ENCODE results near the gene ZC3H13. TPM values are rescaled to one million over a fixed set of nuclear protein-coding genes. Genes with fewer than 3 reads are reported as not detected.

Gene ZC3H13
- total RNA-seq, 1 experiment from 2014 or later, result 378 TPM

DNA sequence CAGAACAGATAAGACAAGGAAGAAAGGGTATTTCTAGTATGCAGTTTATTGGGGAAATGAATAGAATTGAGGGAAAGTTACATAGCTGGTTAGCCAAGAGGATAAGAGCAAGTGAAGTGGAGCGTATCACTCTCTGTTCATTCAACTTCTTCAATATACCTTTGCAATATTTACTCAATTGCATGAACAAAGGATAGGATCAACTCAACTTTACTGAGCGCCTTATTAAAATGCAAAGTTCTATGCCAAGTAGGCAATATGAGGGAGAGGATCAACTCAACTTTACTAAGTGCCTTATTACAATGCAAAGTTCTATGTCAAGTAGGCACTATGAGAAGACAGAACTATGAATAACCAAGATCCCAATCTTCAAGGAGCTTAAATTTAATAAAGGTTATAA lies 43.9 kb downstream of the ZC3H13 start:
- ChIA-PET CTCF (no interaction called here), POLR2A (ENCODE audit: low non-redundant PET) (no interaction called here)
- no TSS peak for BruUV-seq (replicated peaks)
- peak overlapping the region; percentile 48 for H3K27ac ChIP-seq (ENCODE audit: low read depth, low read length, poor library complexity, severe bottlenecking)
- H3K36me3 ChIP-seq (ENCODE audit: insufficient read depth, low read length, poor library complexity, severe bottlenecking), result peaks cover 100% of the 10 kb centered on the region
- no peaks in the 10 kb centered on the region for H3K9me3 ChIP-seq (ENCODE audit: low read depth, low read length, poor library complexity, severe bottlenecking)
- DNase-seq (ENCODE audit: low spot score), result no peak
- H3K27me3 ChIP-seq (replicated peaks; ENCODE audit: insufficient read depth, low read depth, low read length, poor library complexity), result no peaks in the 10 kb centered on the region
- H3K4me1 ChIP-seq (ENCODE audit: insufficient read depth, low read length, poor library complexity, severe bottlenecking), result peaks cover 53% of the 10 kb centered on the region
- no peak for TF ChIP-seq EZH2 (IDR thresholded peaks at IDR 0.05; ENCODE audit: borderline replicate concordance, low read depth, low read length, poor library complexity, severe bottlenecking)
- TF ChIP-seq, protein P1, sequence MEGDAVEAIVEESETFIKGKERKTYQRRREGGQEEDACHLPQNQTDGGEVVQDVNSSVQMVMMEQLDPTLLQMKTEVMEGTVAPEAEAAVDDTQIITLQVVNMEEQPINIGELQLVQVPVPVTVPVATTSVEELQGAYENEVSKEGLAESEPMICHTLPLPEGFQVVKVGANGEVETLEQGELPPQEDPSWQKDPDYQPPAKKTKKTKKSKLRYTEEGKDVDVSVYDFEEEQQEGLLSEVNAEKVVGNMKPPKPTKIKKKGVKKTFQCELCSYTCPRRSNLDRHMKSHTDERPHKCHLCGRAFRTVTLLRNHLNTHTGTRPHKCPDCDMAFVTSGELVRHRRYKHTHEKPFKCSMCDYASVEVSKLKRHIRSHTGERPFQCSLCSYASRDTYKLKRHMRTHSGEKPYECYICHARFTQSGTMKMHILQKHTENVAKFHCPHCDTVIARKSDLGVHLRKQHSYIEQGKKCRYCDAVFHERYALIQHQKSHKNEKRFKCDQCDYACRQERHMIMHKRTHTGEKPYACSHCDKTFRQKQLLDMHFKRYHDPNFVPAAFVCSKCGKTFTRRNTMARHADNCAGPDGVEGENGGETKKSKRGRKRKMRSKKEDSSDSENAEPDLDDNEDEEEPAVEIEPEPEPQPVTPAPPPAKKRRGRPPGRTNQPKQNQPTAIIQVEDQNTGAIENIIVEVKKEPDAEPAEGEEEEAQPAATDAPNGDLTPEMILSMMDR (conservative IDR thresholded peaks at IDR 0.05; ENCODE audit: low read depth, low read length), result no peak
- no peak overlapping the region for H3K4me3 ChIP-seq (ENCODE audit: low read depth, low read length, poor library complexity, severe bottlenecking)
- intact Hi-C loops (cut with micrococcal nuclease; ENCODE audit: unreplicated experiment), result loop anchor here (10.0 kb wide), 1 partner anchor 384 kb away; no protein-coding TSS in a partner anchor

DNA sequence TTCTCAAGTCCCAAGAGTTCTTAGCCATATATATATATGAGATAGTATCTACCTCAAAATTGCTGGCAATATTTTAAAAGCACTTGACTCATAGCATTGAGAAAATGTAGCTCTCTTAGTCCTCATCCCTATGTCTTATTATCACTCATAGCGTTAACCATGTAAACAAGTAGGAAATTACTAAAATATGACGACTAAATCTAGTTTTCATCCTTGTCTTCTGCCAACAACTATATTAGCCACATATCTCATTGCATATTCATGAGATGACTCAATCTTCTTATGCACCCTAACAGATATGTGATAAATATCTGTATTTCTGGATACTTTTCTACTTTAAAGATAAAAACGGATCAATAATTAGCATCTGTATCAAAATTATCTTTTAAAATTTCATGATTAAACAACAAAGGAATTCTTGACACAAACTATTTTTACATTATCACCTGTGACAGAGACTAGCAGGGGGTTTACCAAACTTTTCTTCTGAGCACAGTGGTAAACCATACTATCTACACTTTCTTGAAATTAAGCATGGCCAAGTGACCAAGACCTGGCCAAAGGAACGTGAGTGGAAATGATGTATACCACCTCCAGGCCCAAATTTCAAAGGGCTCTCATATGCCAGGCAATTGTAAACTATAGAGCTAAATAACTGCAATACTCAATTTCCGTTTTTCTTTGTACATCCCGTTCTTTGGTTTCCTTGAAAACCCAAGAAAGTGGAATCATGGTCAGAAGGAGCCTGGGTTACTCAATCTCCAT lies 45.7 kb downstream of the ZC3H13 start:
- peak; percentile 51 for DNase-seq (ENCODE audit: low spot score)
- intact Hi-C loops (cut with micrococcal nuclease; ENCODE audit: unreplicated experiment), result loop anchor here (10.0 kb wide), 1 partner anchor 382 kb away; no protein-coding TSS in a partner anchor
- BruUV-seq (replicated peaks), result no TSS peak
- ChIA-PET POLR2A (ENCODE audit: low non-redundant PET) (no interaction called here), CTCF (no interaction called here)
- Histone ChIP-seq H3K4me1 (ENCODE audit: insufficient read depth, low read length, poor library complexity, severe bottlenecking) (peaks cover 50% of the 10 kb centered on the region), H3K36me3 (ENCODE audit: insufficient read depth, low read length, poor library complexity, severe bottlenecking) (peaks cover 100% of the 10 kb centered on the region), H3K27me3 (replicated peaks; ENCODE audit: insufficient read depth, low read depth, low read length, poor library complexity) (no peaks in the 10 kb centered on the region), H3K4me3 (ENCODE audit: low read depth, low read length, poor library complexity, severe bottlenecking) (no peak overlapping the region), H3K27ac (ENCODE audit: low read depth, low read length, poor library complexity, severe bottlenecking) (peak overlapping the region; percentile 48), H3K9me3 (ENCODE audit: low read depth, low read length, poor library complexity, severe bottlenecking) (no peaks in the 10 kb centered on the region)
- no peak for TF ChIP-seq EZH2 (IDR thresholded peaks at IDR 0.05; ENCODE audit: borderline replicate concordance, low read depth, low read length, poor library complexity, severe bottlenecking)
- TF ChIP-seq, protein P1 (conservative IDR thresholded peaks at IDR 0.05; ENCODE audit: low read depth, low read length), result no peak

DNA sequence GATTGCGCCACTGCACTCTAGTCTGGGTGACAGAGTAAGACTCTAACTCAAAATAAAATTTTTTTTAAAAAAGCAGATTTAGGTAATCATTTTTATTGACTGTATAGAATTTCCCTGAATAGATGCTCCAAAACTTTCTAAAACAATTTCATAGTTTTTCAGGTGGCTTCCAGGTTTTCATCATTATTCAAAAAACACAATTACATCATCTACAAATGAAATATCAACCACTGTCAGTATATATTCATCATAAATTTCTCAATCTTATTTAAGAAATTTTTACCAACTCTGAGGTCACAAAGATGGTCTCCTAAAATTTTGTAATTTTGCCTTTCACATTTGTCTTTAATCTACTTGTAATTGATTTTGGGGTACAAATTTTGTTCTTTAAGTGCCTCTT lies 48.1 kb downstream of the ZC3H13 start:
- CTCF ChIA-PET, result no interaction called here
- BruUV-seq (replicated peaks), result no TSS peak
- Histone ChIP-seq H3K9me3 (ENCODE audit: low read depth, low read length, poor library complexity, severe bottlenecking) (no peaks in the 10 kb centered on the region), H3K4me1 (ENCODE audit: insufficient read depth, low read length, poor library complexity, severe bottlenecking) (peaks cover 39% of the 10 kb centered on the region), H3K27ac (ENCODE audit: low read depth, low read length, poor library complexity, severe bottlenecking) (no peak overlapping the region), H3K4me3 (ENCODE audit: low read depth, low read length, poor library complexity, severe bottlenecking) (no peak overlapping the region), H3K27me3 (replicated peaks; ENCODE audit: insufficient read depth, low read depth, low read length, poor library complexity) (no peaks in the 10 kb centered on the region), H3K36me3 (ENCODE audit: insufficient read depth, low read length, poor library complexity, severe bottlenecking) (peaks cover 100% of the 10 kb centered on the region)
- intact Hi-C loops (cut with micrococcal nuclease; ENCODE audit: unreplicated experiment), result loop anchor here (10.0 kb wide), 1 partner anchor 380 kb away; no protein-coding TSS in a partner anchor
- no peak for DNase-seq (ENCODE audit: low spot score)
- POLR2A ChIA-PET (ENCODE audit: low non-redundant PET), result no interaction called here
- TF ChIP-seq EZH2 (IDR thresholded peaks at IDR 0.05; ENCODE audit: borderline replicate concordance, low read depth, low read length, poor library complexity, severe bottlenecking), result no peak

All from A673 (cell line).